Colonic mucosa (tissue), 4 donors: Measurements from ENCODE around the gene AGAP2. TPM values are rescaled to one million over a fixed set of nuclear protein-coding genes. Genes with fewer than 3 reads are reported as not detected.
"Not testable (repeated sequence)": the region's sequence is repeated elsewhere in the genome, so short reads cannot be mapped to it uniquely, and the experiment has no call there.

Source experiments
- DNase-seq: peaks from one replicate; pipeline ENCODE4 v3.0.0-alpha.2; 2020
- H3K27ac ChIP-seq: fragments of 200-600 bp; one replicate; pipeline ENCODE4 v1.8.0; 2021
- H3K27me3 ChIP-seq: fragments of 200-600 bp; one replicate; pipeline ENCODE4 v1.8.0; 2021
- H3K36me3 ChIP-seq: fragments of 200-600 bp; one replicate; pipeline ENCODE4 v1.8.0; 2021
- H3K4me1 ChIP-seq: fragments of 200-600 bp; one replicate; pipeline ENCODE4 v1.8.0; 2021; ENCODE audit warnings: mild to moderate bottlenecking
- H3K4me3 ChIP-seq: fragments of 200-600 bp; one replicate; pipeline ENCODE4 v1.8.0; 2021
- H3K9ac ChIP-seq, 2 donors: one replicate each; pipeline ENCODE4 v1.7.0; 2013; ENCODE audit warnings: control low read depth in 2 of 2, low read depth in 2 of 2, low read length in 2 of 2
- H3K9me3 ChIP-seq: fragments of 200-600 bp; one replicate; pipeline ENCODE4 v1.8.0; 2021
- CTCF ChIP-seq: fragments of 200-600 bp; IDR thresholded peaks from one replicate; pipeline ENCODE4 v1.8.0; 2022; ENCODE audit warnings: antibody characterized with exemption, mild to moderate bottlenecking
- intact Hi-C: fragments of 100-400 bp; cut with DNase I; formaldehyde crosslinking; loops from one replicate; pipeline ENCODE4 v1.14.1; 2022
- total RNA-seq, 2 donors: library from RNA; stranded (reverse); fragmentation: NEBNext Ultra II Directional in 1 of 2; extraction: Animal tissue kit (Norgen Biotek cat#: 25700) in 1 of 2; gene quantifications; one replicate each; pipeline ENCODE4 v1.2.1, GENCODE V29; 2021
- donor health status: healthy.
- donor health status: DM: no; HTN: no; CAD: no.
- donor health status: DM: no; HTN: no; CAD: no.

Gene AGAP2
- total RNA-seq, 2 donors from 2014 or later: 0.86 to 1.0 TPM

GRCh38 chr12:57718641-57719528 lies 19.7 kb downstream of the AGAP2 start:
- intact Hi-C loops: no loop called here
- Histone ChIP-seq H3K4me1 (no peaks in the 10 kb centered on the region), H3K9me3 (no peaks in the 10 kb centered on the region), H3K9ac (no peak overlapping the region), H3K36me3 (peaks cover 14% of the 10 kb centered on the region), H3K27me3 (no peaks in the 10 kb centered on the region), H3K4me3 (no peak overlapping the region), H3K27ac (no peak overlapping the region)
- DNase-seq: no peak
- no peak for TF ChIP-seq CTCF

DNA sequence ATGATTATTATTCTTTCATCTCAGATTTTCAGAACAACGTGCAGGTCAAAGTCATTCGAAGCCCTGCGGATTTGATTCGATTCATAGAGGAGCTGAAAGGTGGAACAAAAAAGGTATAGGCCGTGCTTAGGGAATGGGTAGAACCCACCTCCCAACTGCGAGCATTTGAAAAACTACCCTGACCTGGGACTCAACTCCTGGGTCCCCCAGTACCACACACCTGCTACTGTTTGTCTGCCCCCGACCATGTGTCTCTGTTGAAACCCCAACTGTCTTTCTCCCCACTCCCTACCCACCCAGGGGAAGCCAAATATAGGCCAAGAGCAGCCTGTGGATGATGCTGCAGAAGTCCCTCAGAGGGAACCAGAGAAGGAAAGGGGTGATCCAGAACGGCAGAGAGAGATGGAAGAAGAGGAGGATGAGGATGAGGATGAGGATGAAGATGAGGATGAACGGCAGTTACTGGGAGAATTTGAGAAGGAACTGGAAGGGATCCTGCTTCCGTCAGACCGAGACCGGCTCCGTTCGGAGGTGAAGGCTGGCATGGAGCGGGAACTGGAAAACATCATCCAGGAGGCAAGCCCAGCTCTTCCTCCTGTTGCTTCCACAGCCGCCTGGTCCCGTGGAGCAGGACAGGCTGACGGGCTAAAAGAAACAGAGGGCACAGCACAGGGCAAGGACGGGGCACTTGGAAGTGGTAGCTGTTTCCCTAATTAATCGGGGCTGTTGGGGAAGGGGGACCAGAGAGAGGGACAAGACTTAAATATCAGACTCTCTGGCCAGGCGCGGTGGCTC lies 20.5 kb downstream of the AGAP2 start:
- Histone ChIP-seq H3K9ac (no peak overlapping the region), H3K36me3 (peaks cover 14% of the 10 kb centered on the region), H3K4me3 (no peak overlapping the region), H3K4me1 (no peaks in the 10 kb centered on the region), H3K9me3 (no peaks in the 10 kb centered on the region), H3K27me3 (no peaks in the 10 kb centered on the region), H3K27ac (no peak overlapping the region)
- TF ChIP-seq CTCF: no peak
- intact Hi-C loops: no loop called here
- DNase-seq: no peak

GRCh38 chr12:57717131-57717530 lies 21.4 kb downstream of the AGAP2 start:
- Histone ChIP-seq H3K27me3 (no peaks in the 10 kb centered on the region), H3K27ac (no peak overlapping the region), H3K4me3 (no peak overlapping the region), H3K9ac (no peak overlapping the region), H3K36me3 (peaks cover 14% of the 10 kb centered on the region), H3K4me1 (no peaks in the 10 kb centered on the region), H3K9me3 (no peaks in the 10 kb centered on the region)
- no peak for DNase-seq
- TF ChIP-seq CTCF: no peak
- intact Hi-C loops: no loop called here

DNA sequence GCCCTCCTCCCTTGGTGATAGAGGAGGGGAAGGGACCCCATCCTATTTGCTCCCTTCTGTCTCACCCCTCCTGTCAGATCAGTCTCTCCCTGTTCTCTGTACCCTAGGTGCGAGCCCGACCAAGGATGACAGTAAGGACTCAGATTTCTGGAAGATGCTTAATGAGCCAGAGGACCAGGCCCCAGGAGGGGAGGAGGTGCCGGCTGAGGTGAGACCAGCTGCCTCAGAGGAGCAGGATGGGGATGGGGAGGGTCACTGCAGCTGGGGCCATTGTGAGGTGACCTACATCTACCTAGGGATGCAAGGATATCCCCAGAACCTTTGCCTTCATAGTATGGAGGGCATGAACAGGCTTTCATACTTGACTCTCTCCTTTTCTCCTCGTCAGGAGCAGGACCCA lies 22.2 kb downstream of the AGAP2 start:
- no peak overlapping the region for H3K27ac ChIP-seq
- TF ChIP-seq CTCF: no peak
- intact Hi-C loops: no loop called here
- no peaks in the 10 kb centered on the region for H3K9me3 ChIP-seq
- H3K4me3 ChIP-seq: no peak overlapping the region
- H3K36me3 ChIP-seq: peaks cover 14% of the 10 kb centered on the region
- H3K27me3 ChIP-seq: no peaks in the 10 kb centered on the region
- H3K9ac ChIP-seq: no peak overlapping the region
- H3K4me1 ChIP-seq: no peaks in the 10 kb centered on the region
- no peak for DNase-seq

DNA sequence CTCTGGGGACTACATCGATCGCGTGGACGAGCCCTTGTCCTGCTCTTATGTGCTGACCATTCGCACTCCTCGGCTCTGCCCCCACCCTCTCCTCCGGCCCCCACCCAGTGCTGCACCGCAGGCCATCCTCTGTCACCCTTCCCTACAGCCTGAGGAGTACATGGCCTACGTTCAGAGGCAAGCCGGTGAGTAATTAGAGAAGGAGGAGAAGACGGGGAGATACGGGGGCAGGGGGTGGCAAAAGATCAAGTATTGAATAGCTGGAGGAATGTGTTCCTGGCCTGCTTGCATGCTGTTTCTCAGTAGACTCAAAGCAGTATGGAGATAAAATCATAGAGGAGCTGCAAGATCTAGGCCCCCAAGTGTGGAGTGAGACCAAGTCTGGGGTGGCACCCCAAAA lies 22.8 kb downstream of the AGAP2 start:
- Histone ChIP-seq H3K27me3 (no peaks in the 10 kb centered on the region), H3K9ac (no peak overlapping the region), H3K9me3 (no peaks in the 10 kb centered on the region), H3K4me3 (no peak overlapping the region), H3K36me3 (peaks cover 14% of the 10 kb centered on the region), H3K4me1 (no peaks in the 10 kb centered on the region), H3K27ac (no peak overlapping the region)
- intact Hi-C loops: no loop called here
- no peak for DNase-seq
- TF ChIP-seq CTCF: no peak

- intact Hi-C loops: not testable (repeated sequence)
Measured at GRCh38 chr12:57715036-57715748, 23.4 kb downstream of the AGAP2 start.

More at GRCh38 chr12:57715036-57715748, 23.4 kb downstream of the AGAP2 start:
- H3K27me3 ChIP-seq, DNase-seq, H3K9ac ChIP-seq, H3K4me1 ChIP-seq, H3K9me3 ChIP-seq, H3K4me3 ChIP-seq, H3K27ac ChIP-seq: not testable (repeated sequence)
- H3K36me3 ChIP-seq: peaks cover 14% of the 10 kb centered on the region
